Stimulated activated CD8-positive, alpha-beta memory T cell treated with anti-CD3 and anti-CD28 coated beads, Interleukin-12 subunit alpha, Interleukin-12 subunit beta, amount 100 ng/mL, for 1 hour (primary cell): ENCODE results near the gene ST8SIA1.

Source experiments
- DNase-seq: peaks from one replicate; pipeline ENCODE4 v3.0.0-alpha.2; 2020; ENCODE audit warnings: low read depth

The ST8SIA1 gene

DNA sequence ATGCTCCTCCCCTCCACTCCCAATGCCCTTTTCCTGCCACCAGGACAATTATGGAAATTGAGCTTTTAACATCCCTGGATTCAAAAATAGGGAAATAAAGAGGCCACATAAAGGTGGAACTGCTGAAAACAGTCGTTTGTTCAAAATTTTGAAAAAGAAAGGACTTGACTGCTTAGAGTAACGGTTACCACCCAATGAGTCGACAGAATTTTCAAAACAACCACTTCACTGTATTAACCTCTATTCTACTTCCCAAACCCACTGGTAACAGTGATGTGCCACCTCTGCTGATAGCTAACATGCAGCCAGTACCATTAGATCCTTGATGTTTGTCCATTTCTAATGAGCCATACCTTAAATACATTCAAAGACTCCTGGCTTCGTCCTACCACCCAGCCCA, 4.9 kb downstream of the ST8SIA1 start:
- no peak for DNase-seq

GRCh38 chr12:22325218-22325617, 9.3 kb downstream of the ST8SIA1 start:
- DNase-seq = no peak

DNA sequence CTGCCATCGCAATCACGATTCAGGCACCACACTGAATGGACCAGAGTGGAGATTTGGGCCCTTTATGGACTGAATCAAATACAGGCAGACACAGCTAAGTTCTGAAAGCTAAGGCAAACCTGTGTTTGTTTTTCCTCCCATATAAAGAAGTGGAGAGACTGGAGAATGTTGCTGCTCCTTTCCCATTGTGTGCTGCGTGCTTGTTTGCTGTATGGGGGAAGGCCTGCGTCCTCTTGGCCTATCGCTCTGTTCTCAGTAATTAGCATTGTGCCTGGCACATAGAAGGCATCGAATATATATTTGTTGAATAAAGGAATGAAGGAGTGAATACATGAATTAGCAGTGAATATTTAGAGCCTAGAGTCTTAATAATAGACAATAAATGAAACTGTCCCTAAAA, 12.4 kb downstream of the ST8SIA1 start:
- DNase-seq = no peak

GRCh38 chr12:22321638-22322037, 12.9 kb downstream of the ST8SIA1 start:
- DNase-seq = no peak

- no peak for DNase-seq
These were observed 13.4 kb downstream of the ST8SIA1 start for GRCh38 chr12:22321018-22321605.

DNA sequence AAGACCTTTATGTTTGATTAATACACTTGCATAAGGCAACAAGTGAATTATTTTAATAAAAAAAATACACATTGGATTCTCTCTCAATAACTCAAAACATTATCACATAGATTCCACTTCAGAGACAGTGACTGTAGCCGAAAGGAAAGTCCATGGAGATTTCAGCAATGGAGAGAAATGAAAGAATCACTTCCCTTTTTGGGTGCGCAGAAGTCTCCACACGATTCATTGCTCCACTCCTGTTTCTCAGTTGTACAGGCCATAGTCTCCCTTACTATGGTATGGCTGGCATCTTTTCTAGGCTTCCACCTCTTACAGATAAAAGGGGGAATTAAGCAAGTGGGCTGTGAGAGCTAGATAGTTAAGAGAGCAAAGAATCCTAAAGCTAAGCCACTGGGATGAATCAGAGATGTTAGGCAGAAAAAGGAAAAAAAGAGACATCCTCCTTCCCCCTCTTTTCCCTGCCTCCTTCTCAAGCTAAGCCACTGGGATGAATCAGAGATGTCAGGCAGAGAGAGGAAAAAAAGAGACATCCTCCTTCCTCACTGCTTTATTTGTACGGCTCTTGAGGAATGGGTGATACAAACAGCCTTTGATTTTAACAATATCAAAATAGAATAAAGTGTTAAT, 16.3 kb downstream of the ST8SIA1 start:
- no peak for DNase-seq

- no peak for DNase-seq
These were observed 20.6 kb downstream of the ST8SIA1 start for GRCh38 chr12:22313963-22314330.

GRCh38 chr12:22313286-22313962, 21.1 kb downstream of the ST8SIA1 start:
- DNase-seq = no peak

DNA sequence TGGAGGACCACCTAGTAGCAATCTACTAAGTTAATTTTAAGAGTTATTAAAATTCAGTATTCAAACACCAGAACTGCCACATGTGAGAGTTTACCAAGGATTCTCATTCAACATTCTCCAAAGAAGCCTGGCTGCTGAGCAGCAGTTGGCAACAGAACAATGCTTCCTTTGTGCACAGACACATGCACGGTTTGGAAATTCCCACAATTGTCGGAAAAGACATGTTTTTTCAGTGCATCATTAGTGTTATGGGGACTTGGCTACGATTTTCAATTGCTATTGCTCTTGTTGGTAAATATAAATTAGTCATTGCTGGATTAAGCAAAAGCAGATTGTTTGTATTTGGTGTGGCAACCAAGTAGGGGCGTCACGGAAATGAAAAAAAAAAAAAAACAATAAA, 22.2 kb downstream of the ST8SIA1 start:
- DNase-seq = no peak

DNA sequence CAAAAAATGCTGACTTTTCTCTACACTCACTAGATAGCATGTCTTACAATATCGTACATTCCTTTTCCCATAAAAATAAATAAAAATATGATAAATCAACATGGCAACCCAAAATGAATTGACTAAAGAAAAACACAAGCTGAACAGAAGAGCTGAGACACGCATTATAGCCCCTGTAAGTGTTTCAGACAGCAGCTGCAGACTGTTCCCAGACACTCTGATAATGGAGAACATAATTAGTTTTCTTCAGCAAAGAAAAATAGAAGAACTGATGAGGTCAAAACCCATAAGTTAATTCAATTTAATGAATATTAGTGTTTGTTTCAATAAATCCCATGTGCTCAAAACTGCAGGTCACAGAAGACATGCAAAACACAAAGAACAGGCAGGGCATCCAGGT, 23.8 kb downstream of the ST8SIA1 start:
- DNase-seq = no peak

DNA sequence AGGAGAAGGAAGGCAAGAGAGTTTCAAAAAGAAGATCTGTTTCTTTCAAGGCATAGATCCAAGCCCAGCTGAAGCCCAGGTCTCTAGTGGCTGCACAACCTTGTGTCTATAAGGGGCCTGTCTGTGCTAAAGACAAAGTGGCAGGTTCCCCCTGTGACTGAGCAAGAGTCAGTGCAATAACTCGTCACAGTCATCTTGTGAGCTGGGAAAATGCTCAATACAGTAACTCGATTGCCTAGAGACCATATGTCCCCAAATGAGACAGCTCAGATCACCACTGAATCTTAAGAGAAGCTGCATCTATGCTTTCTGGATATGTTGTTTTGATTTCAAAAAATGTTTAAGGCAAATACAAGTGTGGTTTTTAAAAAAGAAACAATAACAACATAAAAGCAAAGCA, 24.2 kb downstream of the ST8SIA1 start:
- DNase-seq = no peak

DNA sequence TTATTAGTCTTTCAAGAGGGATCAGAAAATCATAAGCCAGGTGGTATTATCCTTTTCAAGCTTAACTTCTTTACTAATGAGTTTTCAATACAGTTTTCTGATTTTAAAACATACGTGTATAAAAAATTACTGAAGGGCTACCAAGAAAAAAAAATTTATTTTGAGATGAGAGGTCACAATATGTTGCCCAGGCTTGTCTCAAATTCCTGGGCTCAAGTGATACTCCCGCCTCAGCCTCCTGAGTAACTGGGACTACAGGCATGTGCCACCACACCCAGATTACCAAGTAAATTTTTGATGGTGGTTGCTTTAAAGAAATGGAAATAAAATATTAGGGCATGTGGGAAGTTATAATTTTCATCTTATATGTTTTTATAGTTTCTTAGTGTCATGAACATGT, 26.7 kb downstream of the ST8SIA1 start:
- no peak for DNase-seq

GRCh38 chr12:22306311-22306710, 28.2 kb downstream of the ST8SIA1 start:
- DNase-seq = no peak

- no peak for DNase-seq
These were observed 30.2 kb downstream of the ST8SIA1 start for GRCh38 chr12:22304341-22304740.

- no peak for DNase-seq
These were observed 35.1 kb downstream of the ST8SIA1 start for GRCh38 chr12:22299294-22299912.

GRCh38 chr12:22289250-22289649, 45.3 kb downstream of the ST8SIA1 start:
- DNase-seq = no peak

- no peak for DNase-seq
These were observed 46.5 kb downstream of the ST8SIA1 start for GRCh38 chr12:22287776-22288621.

DNA sequence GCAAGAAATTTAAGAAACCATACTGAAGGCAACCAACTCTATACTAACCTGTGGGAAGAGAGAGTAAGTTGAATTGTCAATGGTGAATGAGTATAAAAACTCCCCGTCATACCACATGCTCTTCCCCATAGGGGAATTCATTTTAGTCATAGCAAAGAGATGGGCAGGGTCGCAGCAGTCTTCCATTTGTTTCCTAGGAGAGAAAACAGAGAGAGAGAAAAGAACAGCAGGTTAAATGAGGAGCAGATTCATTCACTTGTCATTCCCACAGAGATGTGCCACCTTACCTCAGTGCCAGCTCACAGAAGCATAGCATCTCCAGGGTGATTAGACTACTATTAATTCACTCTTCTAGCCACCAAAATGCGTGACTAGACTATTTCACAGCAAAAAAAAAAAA, 47.4 kb downstream of the ST8SIA1 start:
- DNase-seq = no peak

GRCh38 chr12:22286569-22286968, 47.9 kb downstream of the ST8SIA1 start:
- DNase-seq = no peak

DNA sequence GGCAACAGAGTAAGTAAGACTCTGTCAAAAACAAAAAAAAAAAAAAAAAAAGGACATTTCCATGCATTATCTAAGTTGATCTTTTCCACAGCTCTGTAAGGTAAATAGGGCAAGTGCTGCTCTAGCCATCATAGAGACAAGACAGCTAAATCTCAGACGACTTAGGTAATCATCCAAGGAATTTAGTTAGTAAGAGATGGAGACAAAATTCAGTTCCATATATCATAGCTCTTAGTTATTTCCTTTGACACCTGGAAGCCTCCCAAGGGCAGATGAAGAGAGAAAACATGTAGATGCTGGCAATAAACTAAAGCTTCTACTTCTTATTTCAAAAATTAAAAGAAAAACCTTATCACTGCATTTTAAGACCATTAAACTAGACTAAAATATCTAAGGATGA, 48.7 kb downstream of the ST8SIA1 start:
- DNase-seq = no peak

DNA sequence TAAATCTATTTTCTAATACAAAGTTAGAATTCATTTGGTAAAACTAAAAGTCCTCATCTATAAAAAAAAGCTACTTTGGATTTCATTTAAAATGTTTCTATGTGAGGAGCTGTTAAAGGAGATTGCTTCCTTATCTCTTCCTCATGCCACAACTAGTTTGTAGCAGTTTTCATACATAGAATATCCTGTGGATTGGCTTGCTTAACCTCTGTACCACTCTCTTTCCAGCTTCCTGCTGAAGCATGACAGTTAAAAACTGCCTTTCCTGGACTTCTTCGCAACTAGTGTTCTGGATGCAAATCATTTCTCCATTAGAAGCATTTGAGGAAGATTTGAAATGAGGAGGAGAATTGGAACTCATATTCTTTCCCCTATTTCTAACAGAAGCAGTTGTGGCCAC, 49.6 kb downstream of the ST8SIA1 start:
- DNase-seq = no peak

- no peak for DNase-seq
These were observed 51.0 kb downstream of the ST8SIA1 start for GRCh38 chr12:22283508-22283907.
